ENCODE data around the gene MBTPS1.

The MBTPS1 gene

GRCh38 chr16:84068783-84069462 lies 47.8 kb downstream of the MBTPS1 start:
- H3K27me3 ChIP-seq (ENCODE audit: insufficient read depth, low read length): no peaks in the 10 kb centered on the region
- no peak overlapping the region for H3K9ac ChIP-seq (ENCODE audit: low read length)
- H3K9me3 ChIP-seq (ENCODE audit: low read length): no peaks in the 10 kb centered on the region
- no peak overlapping the region for H3K4me2 ChIP-seq (ENCODE audit: low read length)
- H4K20me1 ChIP-seq (ENCODE audit: insufficient read depth, low read length): no peaks in the 10 kb centered on the region
- H3K79me2 ChIP-seq (ENCODE audit: insufficient read depth, low read length): no peaks in the 10 kb centered on the region
- peaks cover 93% of the 10 kb centered on the region for H3K36me3 ChIP-seq (ENCODE audit: insufficient read depth, low read length)
- no peak overlapping the region for H3K4me3 ChIP-seq (ENCODE audit: low read depth, low read length, poor library complexity, severe bottlenecking)
- TF ChIP-seq EZH2 (IDR thresholded peaks at IDR 0.05; ENCODE audit: borderline replicate concordance, low read length): no peak
- TF ChIP-seq, protein P1, sequence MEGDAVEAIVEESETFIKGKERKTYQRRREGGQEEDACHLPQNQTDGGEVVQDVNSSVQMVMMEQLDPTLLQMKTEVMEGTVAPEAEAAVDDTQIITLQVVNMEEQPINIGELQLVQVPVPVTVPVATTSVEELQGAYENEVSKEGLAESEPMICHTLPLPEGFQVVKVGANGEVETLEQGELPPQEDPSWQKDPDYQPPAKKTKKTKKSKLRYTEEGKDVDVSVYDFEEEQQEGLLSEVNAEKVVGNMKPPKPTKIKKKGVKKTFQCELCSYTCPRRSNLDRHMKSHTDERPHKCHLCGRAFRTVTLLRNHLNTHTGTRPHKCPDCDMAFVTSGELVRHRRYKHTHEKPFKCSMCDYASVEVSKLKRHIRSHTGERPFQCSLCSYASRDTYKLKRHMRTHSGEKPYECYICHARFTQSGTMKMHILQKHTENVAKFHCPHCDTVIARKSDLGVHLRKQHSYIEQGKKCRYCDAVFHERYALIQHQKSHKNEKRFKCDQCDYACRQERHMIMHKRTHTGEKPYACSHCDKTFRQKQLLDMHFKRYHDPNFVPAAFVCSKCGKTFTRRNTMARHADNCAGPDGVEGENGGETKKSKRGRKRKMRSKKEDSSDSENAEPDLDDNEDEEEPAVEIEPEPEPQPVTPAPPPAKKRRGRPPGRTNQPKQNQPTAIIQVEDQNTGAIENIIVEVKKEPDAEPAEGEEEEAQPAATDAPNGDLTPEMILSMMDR (IDR thresholded peaks at IDR 0.05; ENCODE audit: low read length): no peak
- no peak overlapping the region for H2AFZ ChIP-seq (ENCODE audit: low read length)
- H3K4me1 ChIP-seq (ENCODE audit: insufficient read depth, low read length, severe bottlenecking): no peaks in the 10 kb centered on the region
- H3K9me2 ChIP-seq (ENCODE audit: low read depth, low read length): no peaks in the 10 kb centered on the region
- H3F3A ChIP-seq (ENCODE audit: insufficient read depth, low read length): no peaks in the 10 kb centered on the region; the same call in 1 of the 2 replicates
- H3K27ac ChIP-seq (ENCODE audit: low read depth, low read length, poor library complexity, severe bottlenecking): no peak overlapping the region

DNA sequence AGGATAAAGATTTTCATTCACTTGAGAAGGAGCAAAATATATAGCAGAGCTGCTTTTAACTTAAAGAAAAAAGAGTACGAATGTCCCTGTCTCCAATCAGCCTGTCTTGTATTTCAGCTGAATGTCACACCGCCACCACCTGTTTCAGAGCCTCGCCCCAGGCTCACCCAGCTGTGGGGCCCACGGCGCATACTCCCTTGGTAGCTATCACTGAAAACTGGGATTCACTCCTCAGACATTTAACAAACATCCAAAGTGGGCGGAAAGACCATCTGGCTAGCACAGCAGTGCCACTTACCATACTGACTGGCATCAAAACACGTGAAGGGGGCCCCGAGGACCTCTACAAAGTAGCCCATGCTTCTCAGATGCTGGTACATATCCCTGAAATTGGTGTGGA lies 48.7 kb downstream of the MBTPS1 start:
- H3K4me1 ChIP-seq (ENCODE audit: insufficient read depth, low read length, severe bottlenecking): no peaks in the 10 kb centered on the region
- no peak overlapping the region for H3K4me3 ChIP-seq (ENCODE audit: low read depth, low read length, poor library complexity, severe bottlenecking)
- H3K36me3 ChIP-seq (ENCODE audit: insufficient read depth, low read length): peaks cover 93% of the 10 kb centered on the region
- no peaks in the 10 kb centered on the region; the same call in 1 of the 2 replicates for H3F3A ChIP-seq (ENCODE audit: insufficient read depth, low read length)
- H3K27me3 ChIP-seq (ENCODE audit: insufficient read depth, low read length): no peaks in the 10 kb centered on the region
- H3K9me2 ChIP-seq (ENCODE audit: low read depth, low read length): no peaks in the 10 kb centered on the region
- no peaks in the 10 kb centered on the region for H3K79me2 ChIP-seq (ENCODE audit: insufficient read depth, low read length)
- no peak overlapping the region for H3K27ac ChIP-seq (ENCODE audit: low read depth, low read length, poor library complexity, severe bottlenecking)
- H3K9me3 ChIP-seq (ENCODE audit: low read length): no peaks in the 10 kb centered on the region
- no peak overlapping the region for H3K9ac ChIP-seq (ENCODE audit: low read length)
- TF ChIP-seq, protein P1 (IDR thresholded peaks at IDR 0.05; ENCODE audit: low read length): no peak
- TF ChIP-seq EZH2 (IDR thresholded peaks at IDR 0.05; ENCODE audit: borderline replicate concordance, low read length): no peak
- H4K20me1 ChIP-seq (ENCODE audit: insufficient read depth, low read length): no peaks in the 10 kb centered on the region
- H3K4me2 ChIP-seq (ENCODE audit: low read length): no peak overlapping the region
- no peak overlapping the region for H2AFZ ChIP-seq (ENCODE audit: low read length)

DNA sequence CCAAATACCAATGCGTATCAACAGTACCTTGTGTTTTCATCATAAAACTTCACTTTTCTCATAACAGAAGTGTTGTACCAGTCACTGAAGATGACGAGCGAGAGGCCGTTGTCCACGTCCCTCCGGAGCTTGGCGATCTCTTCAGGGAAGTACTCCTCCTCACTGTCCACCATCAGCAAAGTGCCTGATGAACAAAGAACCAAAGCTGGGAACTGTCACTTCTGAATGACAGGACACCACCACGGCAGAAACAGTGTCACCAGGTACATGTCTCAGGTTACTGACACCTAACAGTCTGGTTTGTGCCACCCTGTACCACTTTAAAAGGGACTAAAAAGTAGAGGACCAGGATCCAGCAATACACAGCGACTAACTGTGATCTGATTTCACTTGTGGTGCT lies 49.1 kb downstream of the MBTPS1 start:
- Histone ChIP-seq H3K27me3 (ENCODE audit: insufficient read depth, low read length) (no peaks in the 10 kb centered on the region), H3K36me3 (ENCODE audit: insufficient read depth, low read length) (peaks cover 93% of the 10 kb centered on the region), H2AFZ (ENCODE audit: low read length) (no peak overlapping the region), H3K9ac (ENCODE audit: low read length) (no peak overlapping the region), H3K4me2 (ENCODE audit: low read length) (no peak overlapping the region), H3K9me3 (ENCODE audit: low read length) (no peaks in the 10 kb centered on the region), H3K4me1 (ENCODE audit: insufficient read depth, low read length, severe bottlenecking) (no peaks in the 10 kb centered on the region), H3K4me3 (ENCODE audit: low read depth, low read length, poor library complexity, severe bottlenecking) (no peak overlapping the region), H3K9me2 (ENCODE audit: low read depth, low read length) (no peaks in the 10 kb centered on the region), H3K27ac (ENCODE audit: low read depth, low read length, poor library complexity, severe bottlenecking) (no peak overlapping the region), H4K20me1 (ENCODE audit: insufficient read depth, low read length) (no peaks in the 10 kb centered on the region), H3F3A (ENCODE audit: insufficient read depth, low read length) (no peaks in the 10 kb centered on the region; the same call in 1 of the 2 replicates), H3K79me2 (ENCODE audit: insufficient read depth, low read length) (no peaks in the 10 kb centered on the region)
- TF ChIP-seq, protein P1 (IDR thresholded peaks at IDR 0.05; ENCODE audit: low read length): no peak
- no peak for TF ChIP-seq EZH2 (IDR thresholded peaks at IDR 0.05; ENCODE audit: borderline replicate concordance, low read length)

All from OCI-LY1 (cell line).